ENCODE results near the gene C1orf226. TPM values are rescaled to one million over a fixed set of nuclear protein-coding genes. Genes with fewer than 3 reads are reported as not detected.

C1orf226 gene
- total and polyA plus RNA-seq, 3 donors from 2014 or later = 4.2 to 7.5 (median 6.5) TPM

GRCh38 chr1:162389021-162389818 lies 7.7 kb downstream of the C1orf226 start:
- H3K4me3 ChIP-seq = no peak overlapping the region
- WGBS, 2 donors = 47 to 49% methylated on average over 11 of the region's 11 CpGs
- H3K27me3 ChIP-seq = no peaks in the 10 kb centered on the region
- intact Hi-C loops (cut with DNase I; ENCODE audit: low total_unique reads) = no loop called here
- no peaks in the 10 kb centered on the region for H3K36me3 ChIP-seq (ENCODE audit: low read depth, missing control alignments)
- no peak for TF ChIP-seq POLR2A (IDR thresholded peaks at IDR 0.05)
- peak overlapping the region in 1 of 2 donors; percentile 81 for H3K27ac ChIP-seq
- H3K9me3 ChIP-seq = no peaks in the 10 kb centered on the region
- H3K4me1 ChIP-seq = peaks cover 11% of the 10 kb centered on the region
- DNase-seq = no peak

- H3K27me3 ChIP-seq = no peaks in the 10 kb centered on the region
- peaks cover 11% of the 10 kb centered on the region for H3K4me1 ChIP-seq
- H3K27ac ChIP-seq = no peak overlapping the region
- DNase-seq = no peak
- intact Hi-C loops (cut with DNase I; ENCODE audit: low total_unique reads) = loop anchor here (5.0 kb wide), 1 partner anchor 333 kb away; no protein-coding TSS in a partner anchor
- no peak for TF ChIP-seq CTCF (IDR thresholded peaks at IDR 0.05)
- TF ChIP-seq POLR2A (IDR thresholded peaks at IDR 0.05) = no peak
- no peak overlapping the region for H3K4me3 ChIP-seq
- WGBS, 2 donors = 80 to 82% methylated on average over 8 to 9 of the region's 9 CpGs
- H3K9me3 ChIP-seq = no peaks in the 10 kb centered on the region
- no peaks in the 10 kb centered on the region for H3K36me3 ChIP-seq (ENCODE audit: low read depth, missing control alignments)
These were observed 8.4 kb downstream of the C1orf226 start for GRCh38 chr1:162389971-162390370.

DNA sequence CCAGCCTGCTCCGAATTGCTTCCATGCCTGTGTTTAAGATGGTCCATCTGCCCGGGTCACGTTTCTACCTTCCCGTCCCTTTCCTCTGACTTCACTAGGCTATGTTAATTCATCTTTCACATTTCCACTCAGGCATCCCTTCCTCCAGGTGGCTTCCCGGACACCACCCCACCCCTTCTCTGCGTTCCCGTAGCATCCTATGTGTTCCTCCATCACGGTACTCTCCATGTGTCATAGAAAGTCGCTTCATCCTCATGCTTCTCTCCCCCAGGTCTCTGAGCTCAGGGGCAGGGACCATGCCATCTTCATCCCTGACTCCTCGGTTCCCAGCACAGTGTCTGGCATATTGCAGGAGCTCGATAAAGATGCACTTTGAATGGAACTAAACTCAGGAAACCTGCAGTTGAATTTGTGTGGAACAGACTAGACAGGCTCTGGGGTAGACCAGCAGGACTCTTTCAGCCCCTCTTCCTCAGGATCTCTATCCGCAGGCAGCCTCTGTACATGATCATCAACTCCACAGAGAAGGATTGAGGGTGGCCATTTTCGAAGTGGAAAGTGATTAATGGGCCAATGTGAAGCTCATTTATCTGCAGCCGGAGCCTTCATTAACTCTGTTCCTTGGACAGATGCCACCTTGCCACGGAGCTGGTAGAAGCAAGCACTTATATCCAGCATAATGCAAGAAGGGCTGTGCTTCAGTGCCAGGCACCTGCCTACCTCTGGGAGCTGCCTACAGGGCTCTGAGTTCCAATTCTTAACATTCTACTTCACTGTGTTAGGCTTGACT lies 9.1 kb downstream of the C1orf226 start:
- Histone ChIP-seq H3K27ac (no peak overlapping the region), H3K4me3 (no peak overlapping the region), H3K4me1 (peaks cover 11% of the 10 kb centered on the region), H3K27me3 (no peaks in the 10 kb centered on the region), H3K9me3 (no peaks in the 10 kb centered on the region), H3K36me3 (ENCODE audit: low read depth, missing control alignments) (no peaks in the 10 kb centered on the region)
- intact Hi-C loops (cut with DNase I; ENCODE audit: low total_unique reads) = loop anchor here (5.0 kb wide), 1 partner anchor 333 kb away; no protein-coding TSS in a partner anchor
- 77 to 83% methylated on average over 15 of the region's 15 CpGs for WGBS, 2 donors
- no peak for DNase-seq
- no peak for TF ChIP-seq POLR2A (IDR thresholded peaks at IDR 0.05)
- TF ChIP-seq CTCF (IDR thresholded peaks at IDR 0.05) = no peak

DNA sequence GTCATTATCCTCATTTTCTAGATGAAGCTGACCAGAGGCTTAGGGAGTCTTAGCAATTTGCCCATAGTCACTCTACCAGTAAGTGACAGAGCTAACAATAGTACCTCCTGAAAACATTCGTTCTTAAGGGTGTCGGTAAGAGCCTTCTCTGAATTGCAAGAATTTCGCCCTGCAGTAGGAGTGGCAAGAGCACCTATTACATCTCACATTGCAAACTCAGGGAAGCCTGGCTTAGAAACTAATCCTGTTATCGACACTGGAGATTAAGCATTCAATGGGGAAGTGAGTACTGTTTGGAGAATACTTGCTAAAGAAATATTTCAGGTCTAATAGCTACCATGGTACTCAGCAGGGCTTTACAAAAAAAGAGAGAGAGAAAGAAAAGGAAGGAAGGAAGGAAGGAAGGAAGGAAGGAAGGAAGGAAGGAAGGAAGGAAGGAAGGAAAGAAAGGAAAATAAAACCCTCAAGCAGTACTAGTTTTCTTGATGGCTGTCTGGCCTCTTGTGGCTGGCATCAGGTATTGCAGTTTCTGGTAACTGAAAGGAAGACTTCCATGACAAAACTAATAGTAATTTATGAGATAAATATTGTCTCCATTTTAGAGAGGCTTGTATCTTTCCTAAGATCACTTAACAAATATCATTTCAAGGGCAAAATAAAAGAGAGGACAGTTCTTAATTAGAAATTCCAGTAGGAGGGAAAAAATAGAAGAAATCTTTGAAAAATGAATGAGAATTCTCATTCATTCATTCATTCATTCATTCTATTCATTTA lies 10.4 kb downstream of the C1orf226 start:
- Histone ChIP-seq H3K9me3 (no peaks in the 10 kb centered on the region), H3K27me3 (no peaks in the 10 kb centered on the region), H3K4me1 (peaks cover 11% of the 10 kb centered on the region), H3K36me3 (ENCODE audit: low read depth, missing control alignments) (no peaks in the 10 kb centered on the region), H3K27ac (no peak overlapping the region), H3K4me3 (no peak overlapping the region)
- peak; percentile 36 for DNase-seq
- WGBS, 2 donors = 60% methylated on average over 4 of the region's 4 CpGs
- no peak for TF ChIP-seq POLR2A (IDR thresholded peaks at IDR 0.05)
- peak; percentile 58 to 91 (median 82) for TF ChIP-seq CTCF (IDR thresholded peaks at IDR 0.05)
- intact Hi-C loops (cut with DNase I; ENCODE audit: low total_unique reads) = loop anchor here (5.0 kb wide), 1 partner anchor 335 kb away; no protein-coding TSS in a partner anchor
